Kidney tubule cell (primary cell): ENCODE data around the gene SULT1C2.
"Not testable (repeated sequence)": the region's sequence is repeated elsewhere in the genome, so short reads cannot be mapped to it uniquely, and the experiment has no call there.

Experiments used
- DNase-seq: peaks from one replicate; pipeline ENCODE4 v3.0.0-alpha.2; 2018; ENCODE audit warnings: low spot score

SULT1C2 gene

GRCh38 chr2:108288534-108289106 is at the start of gene SULT1C2:
Gene SULT1C2, plus strand, starts transcription at chr2:108288895. Its CDS starts 4,773 bp downstream, at chr2:108293668.
- DNase-seq, result peak; percentile 83

- no peak for DNase-seq
Observed at GRCh38 chr2:108239786-108240185, 48.9 kb upstream of the SULT1C2 start, which contains the start of gene SULT1C3. Gene SULT1C3, plus strand, starts transcription at chr2:108239968. Its CDS starts 7,227 bp downstream, at chr2:108247195.

- DNase-seq, result peak; percentile 19
Observed at GRCh38 chr2:108240966-108241365, 47.7 kb upstream of the SULT1C2 start.

- DNase-seq, result no peak
Observed at GRCh38 chr2:108243566-108243965, 45.1 kb upstream of the SULT1C2 start.

GRCh38 chr2:108244667-108245414 is 43.9 kb upstream of the SULT1C2 start:
- DNase-seq, result no peak

- no peak for DNase-seq
Observed at GRCh38 chr2:108253106-108253505, 35.6 kb upstream of the SULT1C2 start.

GRCh38 chr2:108257757-108258331 is 30.9 kb upstream of the SULT1C2 start:
- DNase-seq, result peak; percentile 72

- no peak for DNase-seq
Observed at GRCh38 chr2:108260773-108261172, 27.9 kb upstream of the SULT1C2 start.

GRCh38 chr2:108262036-108262435 is 26.7 kb upstream of the SULT1C2 start:
- DNase-seq, result no peak

- DNase-seq, result no peak
Observed at GRCh38 chr2:108263401-108263800, 25.3 kb upstream of the SULT1C2 start.

GRCh38 chr2:108266218-108266617 is 22.5 kb upstream of the SULT1C2 start:
- peak; percentile 75 for DNase-seq

- DNase-seq, result peak; percentile 71
Observed at GRCh38 chr2:108267101-108267500, 21.6 kb upstream of the SULT1C2 start.

GRCh38 chr2:108268001-108268400 is 20.7 kb upstream of the SULT1C2 start:
- DNase-seq, result peak; percentile 86

GRCh38 chr2:108270346-108270745 is 18.3 kb upstream of the SULT1C2 start:
- DNase-seq, result no peak

GRCh38 chr2:108270768-108271506 is 17.8 kb upstream of the SULT1C2 start:
- peak; percentile 79 for DNase-seq

GRCh38 chr2:108271691-108272253 is 16.9 kb upstream of the SULT1C2 start:
- peak; percentile 94 for DNase-seq

- DNase-seq, result no peak
Observed at GRCh38 chr2:108278631-108279030, 10.1 kb upstream of the SULT1C2 start.

- no peak for DNase-seq
Observed at GRCh38 chr2:108279468-108279867, 9.2 kb upstream of the SULT1C2 start.

GRCh38 chr2:108280466-108280865 is 8.2 kb upstream of the SULT1C2 start:
- no peak for DNase-seq

GRCh38 chr2:108284566-108284965 is 4.1 kb upstream of the SULT1C2 start:
- not testable (repeated sequence) for DNase-seq

GRCh38 chr2:108285616-108286015 is 3.1 kb upstream of the SULT1C2 start:
- DNase-seq, result no peak

GRCh38 chr2:108287169-108287568 is 1.5 kb upstream of the SULT1C2 start:
- no peak for DNase-seq
